ENCODE measurements around the gene ARPIN. TPM values are rescaled to one million over a fixed set of nuclear protein-coding genes. Genes with fewer than 3 reads are reported as not detected.

The ARPIN gene
- total and polyA plus RNA-seq, 10 of the 15 experiments (the other 5 are each of a cell fraction or from before 2014, with no cell fraction given) = 0.02 to 0.04 TPM; not detected in 8

DNA sequence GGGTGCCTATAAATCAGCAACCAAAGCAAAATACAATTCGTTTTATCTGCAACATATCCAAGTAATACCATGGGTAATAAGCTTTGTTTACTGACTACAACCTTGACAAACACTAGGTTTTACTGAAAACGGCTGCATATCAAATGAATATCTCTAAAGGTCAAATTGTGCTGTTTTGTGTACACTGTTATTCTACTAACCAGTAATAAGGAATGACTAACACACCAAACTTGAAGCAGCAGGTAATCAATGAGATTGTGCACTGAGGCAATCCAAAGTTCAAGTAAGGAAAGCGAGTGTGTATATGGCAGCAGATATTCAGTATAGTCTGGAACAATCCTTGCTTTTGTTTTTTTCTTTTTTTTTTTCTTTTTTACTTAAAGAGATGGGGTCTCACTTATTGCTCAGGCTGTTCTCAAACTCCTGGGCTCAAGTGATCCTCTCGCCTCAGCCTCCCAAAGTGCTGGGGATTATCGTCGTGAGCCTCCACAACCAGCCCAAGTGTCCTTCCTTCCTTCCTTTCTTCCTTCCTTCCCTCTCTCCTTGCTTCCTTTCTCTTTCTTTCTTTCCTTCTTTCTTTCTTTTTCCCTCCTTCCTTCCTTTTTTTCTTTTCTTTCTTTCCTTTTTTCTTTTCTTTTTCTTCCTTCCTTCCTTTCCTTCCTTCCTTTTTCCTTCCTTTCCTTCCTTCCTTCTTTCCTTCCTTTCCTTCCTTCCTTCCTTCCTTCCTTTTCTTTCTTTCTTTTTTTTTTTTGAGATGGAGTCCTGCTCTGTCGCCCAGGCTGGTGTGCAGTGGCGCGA, 53.9 kb downstream of the ARPIN start:
- BruUV-seq (replicated peaks) = TSS peak; percentile 49
- ChIA-PET SMC1A (ENCODE audit: uncharacterized antibody, unreplicated experiment) (no interaction called here), CTCF (no interaction called here), RAD21 (ENCODE audit: unreplicated experiment) (no interaction called here), POLR2A (no interaction called here)
- H2AFZ ChIP-seq (ENCODE audit: control insufficient read depth, low read depth, low read length) = no peak overlapping the region
- in situ Hi-C loops (cut with MboI) = no loop called here
- H3K9me3 ChIP-seq (replicated peaks; ENCODE audit: control insufficient read depth, insufficient read depth, low read length) = no peaks in the 10 kb centered on the region
- no peak for ATAC-seq
- no peak for DNase-seq (ENCODE audit: low read depth, low spot score)
- intact Hi-C loops (cut with micrococcal nuclease; ENCODE audit: unreplicated experiment) = no loop called here
- H4K20me1 ChIP-seq (ENCODE audit: control insufficient read depth, insufficient read depth) = no peaks in the 10 kb centered on the region
- TF ChIP-seq, protein P1, sequence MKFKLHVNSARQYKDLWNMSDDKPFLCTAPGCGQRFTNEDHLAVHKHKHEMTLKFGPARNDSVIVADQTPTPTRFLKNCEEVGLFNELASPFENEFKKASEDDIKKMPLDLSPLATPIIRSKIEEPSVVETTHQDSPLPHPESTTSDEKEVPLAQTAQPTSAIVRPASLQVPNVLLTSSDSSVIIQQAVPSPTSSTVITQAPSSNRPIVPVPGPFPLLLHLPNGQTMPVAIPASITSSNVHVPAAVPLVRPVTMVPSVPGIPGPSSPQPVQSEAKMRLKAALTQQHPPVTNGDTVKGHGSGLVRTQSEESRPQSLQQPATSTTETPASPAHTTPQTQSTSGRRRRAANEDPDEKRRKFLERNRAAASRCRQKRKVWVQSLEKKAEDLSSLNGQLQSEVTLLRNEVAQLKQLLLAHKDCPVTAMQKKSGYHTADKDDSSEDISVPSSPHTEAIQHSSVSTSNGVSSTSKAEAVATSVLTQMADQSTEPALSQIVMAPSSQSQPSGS (IDR thresholded peaks at IDR 0.05; ENCODE audit: low read length) = no peak
- TF ChIP-seq NFXL1 (IDR thresholded peaks at IDR 0.05; ENCODE audit: borderline replicate concordance) (no peak), FOS (IDR thresholded peaks at IDR 0.05; ENCODE audit: borderline replicate concordance, extremely low read depth, insufficient read length) (no peak), NFIC (IDR thresholded peaks at IDR 0.05; ENCODE audit: low read depth, low read length) (no peak), MTA3 (IDR thresholded peaks at IDR 0.05; ENCODE audit: borderline replicate concordance, low read length) (no peak), MXI1 (IDR thresholded peaks at IDR 0.05; ENCODE audit: low read depth, low read length) (no peak), EP300 (IDR thresholded peaks at IDR 0.05; ENCODE audit: borderline replicate concordance in 1 of 2, control insufficient read depth in 1 of 2, low read depth in 2 of 2, low read length in 2 of 2) (no peak), IKZF1 (conservative IDR thresholded peaks at IDR 0.05) (no peak)
- TF ChIP-seq, protein P2, sequence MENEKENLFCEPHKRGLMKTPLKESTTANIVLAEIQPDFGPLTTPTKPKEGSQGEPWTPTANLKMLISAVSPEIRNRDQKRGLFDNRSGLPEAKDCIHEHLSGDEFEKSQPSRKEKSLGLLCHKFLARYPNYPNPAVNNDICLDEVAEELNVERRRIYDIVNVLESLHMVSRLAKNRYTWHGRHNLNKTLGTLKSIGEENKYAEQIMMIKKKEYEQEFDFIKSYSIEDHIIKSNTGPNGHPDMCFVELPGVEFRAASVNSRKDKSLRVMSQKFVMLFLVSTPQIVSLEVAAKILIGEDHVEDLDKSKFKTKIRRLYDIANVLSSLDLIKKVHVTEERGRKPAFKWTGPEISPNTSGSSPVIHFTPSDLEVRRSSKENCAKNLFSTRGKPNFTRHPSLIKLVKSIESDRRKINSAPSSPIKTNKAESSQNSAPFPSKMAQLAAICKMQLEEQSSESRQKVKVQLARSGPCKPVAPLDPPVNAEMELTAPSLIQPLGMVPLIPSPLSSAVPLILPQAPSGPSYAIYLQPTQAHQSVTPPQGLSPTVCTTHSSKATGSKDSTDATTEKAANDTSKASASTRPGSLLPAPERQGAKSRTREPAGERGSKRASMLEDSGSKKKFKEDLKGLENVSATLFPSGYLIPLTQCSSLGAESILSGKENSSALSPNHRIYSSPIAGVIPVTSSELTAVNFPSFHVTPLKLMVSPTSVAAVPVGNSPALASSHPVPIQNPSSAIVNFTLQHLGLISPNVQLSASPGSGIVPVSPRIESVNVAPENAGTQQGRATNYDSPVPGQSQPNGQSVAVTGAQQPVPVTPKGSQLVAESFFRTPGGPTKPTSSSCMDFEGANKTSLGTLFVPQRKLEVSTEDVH (IDR thresholded peaks at IDR 0.05; ENCODE audit: low read depth, partially characterized antibody) = no peak
- TF ChIP-seq, protein P3, sequence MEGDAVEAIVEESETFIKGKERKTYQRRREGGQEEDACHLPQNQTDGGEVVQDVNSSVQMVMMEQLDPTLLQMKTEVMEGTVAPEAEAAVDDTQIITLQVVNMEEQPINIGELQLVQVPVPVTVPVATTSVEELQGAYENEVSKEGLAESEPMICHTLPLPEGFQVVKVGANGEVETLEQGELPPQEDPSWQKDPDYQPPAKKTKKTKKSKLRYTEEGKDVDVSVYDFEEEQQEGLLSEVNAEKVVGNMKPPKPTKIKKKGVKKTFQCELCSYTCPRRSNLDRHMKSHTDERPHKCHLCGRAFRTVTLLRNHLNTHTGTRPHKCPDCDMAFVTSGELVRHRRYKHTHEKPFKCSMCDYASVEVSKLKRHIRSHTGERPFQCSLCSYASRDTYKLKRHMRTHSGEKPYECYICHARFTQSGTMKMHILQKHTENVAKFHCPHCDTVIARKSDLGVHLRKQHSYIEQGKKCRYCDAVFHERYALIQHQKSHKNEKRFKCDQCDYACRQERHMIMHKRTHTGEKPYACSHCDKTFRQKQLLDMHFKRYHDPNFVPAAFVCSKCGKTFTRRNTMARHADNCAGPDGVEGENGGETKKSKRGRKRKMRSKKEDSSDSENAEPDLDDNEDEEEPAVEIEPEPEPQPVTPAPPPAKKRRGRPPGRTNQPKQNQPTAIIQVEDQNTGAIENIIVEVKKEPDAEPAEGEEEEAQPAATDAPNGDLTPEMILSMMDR (IDR thresholded peaks at IDR 0.05 in 2 of 3, conservative IDR thresholded peaks at IDR 0.05 in 1 of 3; ENCODE audit: control insufficient read depth in 2 of 3, extremely low read depth in 1 of 3, insufficient read depth in 1 of 3, low read depth in 3 of 3, low read length in 3 of 3) = no peak
- no peak overlapping the region for H3K27ac ChIP-seq (ENCODE audit: control insufficient read depth, insufficient read depth)
- no peak overlapping the region for H3K4me3 ChIP-seq
- no peak for FAIRE-seq
- H3K9ac ChIP-seq (ENCODE audit: control insufficient read depth, insufficient read depth, low read length) = no peak overlapping the region
- no peaks in the 10 kb centered on the region for H3K27me3 ChIP-seq (replicated peaks in 1 of 2; ENCODE audit: control insufficient read depth in 2 of 2, insufficient read depth in 2 of 2, low read length in 1 of 2)
- H3K79me2 ChIP-seq (ENCODE audit: control insufficient read depth, insufficient read depth, low read length) = no peaks in the 10 kb centered on the region
- WGBS (ENCODE audit: insufficient coverage, insufficient replicate concordance, low lambda C conversion rate, missing lambda C conversion rate) = 97% methylated on average over 6 of the region's 9 CpGs
- no peak overlapping the region for H3K4me2 ChIP-seq (ENCODE audit: control insufficient read depth, insufficient read depth)
- H3K36me3 ChIP-seq (ENCODE audit: control insufficient read depth in 2 of 2, insufficient read depth in 2 of 2, low read length in 1 of 2) = peaks cover 0 to 3% of the 10 kb centered on the region in 2 experiments; a peak in 2 of 4 replicates
- H3K4me1 ChIP-seq (ENCODE audit: control insufficient read depth, insufficient read depth, low read length) = peaks cover 14% of the 10 kb centered on the region
